GM12875 (cell line): ENCODE measurements around the gene SEMA3A.

Source experiments
- H3K4me3 ChIP-seq: one replicate; pipeline ENCODE4 v1.5.1; 2011; ENCODE audit warnings: low read depth, low read length, control low read depth
- TF ChIP-seq, protein P1 (sequence below): IDR thresholded peaks from 2 replicates; pipeline ENCODE4 v1.5.1; 2011; ENCODE audit warnings: low read depth, mild to moderate bottlenecking, control low read depth, inconsistent platforms, low read length, moderate library complexity, borderline replicate concordance; ENCODE audit not compliant: insufficient read depth

SEMA3A gene

DNA sequence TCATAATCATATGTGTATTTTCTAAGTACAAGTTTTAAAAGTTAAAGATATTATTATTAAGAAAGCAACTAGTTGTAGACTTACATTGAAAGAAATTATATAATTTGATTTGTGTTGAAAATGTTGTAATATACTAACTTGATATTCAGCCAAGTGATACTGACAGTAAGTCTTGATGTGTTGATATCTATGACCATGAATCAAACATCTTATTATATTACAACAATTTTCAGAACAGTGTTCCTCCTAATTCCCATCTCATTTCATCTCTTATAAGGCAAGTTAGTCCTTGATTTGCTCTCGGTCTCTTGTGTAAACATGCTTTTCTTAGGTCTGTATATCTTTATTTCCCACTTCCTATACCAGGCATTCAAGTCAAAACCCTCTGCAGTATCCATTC, 276.4 kb downstream of the SEMA3A start:
- H3K4me3 ChIP-seq: no peak overlapping the region

DNA sequence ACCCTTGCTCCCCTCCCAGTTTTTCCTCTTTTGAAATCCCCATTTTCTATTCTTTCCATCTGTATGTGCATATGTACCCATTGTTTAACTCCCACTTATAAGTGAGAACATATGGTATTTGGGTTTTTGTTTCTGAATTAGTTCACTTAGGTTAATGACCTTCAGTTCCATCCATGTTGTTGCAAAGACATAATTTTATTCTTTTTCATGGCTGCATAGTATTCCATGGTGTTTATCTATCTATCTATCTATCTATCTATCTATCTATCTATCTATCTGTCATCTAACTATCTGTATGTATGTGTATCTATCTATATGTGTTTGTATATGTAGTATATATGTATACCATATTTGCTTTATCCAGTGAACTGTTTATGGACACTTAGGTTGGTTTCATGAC, 281.4 kb downstream of the SEMA3A start:
- TF ChIP-seq, protein P1, sequence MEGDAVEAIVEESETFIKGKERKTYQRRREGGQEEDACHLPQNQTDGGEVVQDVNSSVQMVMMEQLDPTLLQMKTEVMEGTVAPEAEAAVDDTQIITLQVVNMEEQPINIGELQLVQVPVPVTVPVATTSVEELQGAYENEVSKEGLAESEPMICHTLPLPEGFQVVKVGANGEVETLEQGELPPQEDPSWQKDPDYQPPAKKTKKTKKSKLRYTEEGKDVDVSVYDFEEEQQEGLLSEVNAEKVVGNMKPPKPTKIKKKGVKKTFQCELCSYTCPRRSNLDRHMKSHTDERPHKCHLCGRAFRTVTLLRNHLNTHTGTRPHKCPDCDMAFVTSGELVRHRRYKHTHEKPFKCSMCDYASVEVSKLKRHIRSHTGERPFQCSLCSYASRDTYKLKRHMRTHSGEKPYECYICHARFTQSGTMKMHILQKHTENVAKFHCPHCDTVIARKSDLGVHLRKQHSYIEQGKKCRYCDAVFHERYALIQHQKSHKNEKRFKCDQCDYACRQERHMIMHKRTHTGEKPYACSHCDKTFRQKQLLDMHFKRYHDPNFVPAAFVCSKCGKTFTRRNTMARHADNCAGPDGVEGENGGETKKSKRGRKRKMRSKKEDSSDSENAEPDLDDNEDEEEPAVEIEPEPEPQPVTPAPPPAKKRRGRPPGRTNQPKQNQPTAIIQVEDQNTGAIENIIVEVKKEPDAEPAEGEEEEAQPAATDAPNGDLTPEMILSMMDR: no peak
- no peak overlapping the region for H3K4me3 ChIP-seq

More for the DNA sequence above, 276.4 kb downstream of the SEMA3A start:
- TF ChIP-seq, protein P1: no peak

DNA sequence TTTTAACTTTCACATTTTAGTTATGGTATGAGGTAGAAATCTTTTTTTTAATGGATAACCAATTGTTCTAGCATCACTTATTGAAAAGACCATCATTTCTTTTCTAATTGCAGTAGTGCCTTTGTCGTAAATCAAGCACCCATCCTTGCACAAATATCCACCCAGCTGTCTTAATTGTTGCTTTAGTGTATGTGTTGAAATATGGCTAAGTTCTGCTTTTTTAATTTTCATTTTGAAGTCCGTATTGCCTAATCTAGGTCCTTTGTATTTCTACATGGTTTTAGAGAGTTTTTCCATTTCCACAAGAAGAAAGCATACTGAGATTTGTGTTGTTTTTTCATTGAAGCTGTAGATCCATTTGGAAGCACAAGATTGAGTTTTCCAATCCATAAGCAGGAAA, 286.1 kb downstream of the SEMA3A start:
- TF ChIP-seq, protein P1: no peak
- no peak overlapping the region for H3K4me3 ChIP-seq
